PC-9 (cell line): ENCODE results near the gene RNF7. TPM values are rescaled to one million over a fixed set of nuclear protein-coding genes. Genes with fewer than 3 reads are reported as not detected.

Source experiments
- BruUV-seq: library from RNA; stranded (reverse); fragments of 400-500 nt; replicated peaks from 2 replicates; lab custom pipeline; 2021; lab: Mats Ljungman, UMichigan
- CTCF ChIA-PET: fragments of 300-600 bp; sonication (Branson Sonifier 250); formaldehyde crosslinking; loops from one replicate; lab custom pipeline; 2022; ENCODE audit warnings: antibody characterized with exemption; lab: Charles Lee
- POLR2A ChIA-PET: fragments of 300-600 bp; sonication (Branson Sonifier 250); formaldehyde crosslinking; loops from one replicate; lab custom pipeline; 2022; ENCODE audit warnings: antibody characterized with exemption; ENCODE audit not compliant: unreplicated experiment; lab: Charles Lee
- DNase-seq, 2 experiments: peaks; one replicate each; pipeline versions ENCODE4 v3.0.0 to v3.0.0-alpha.2; 2015 to 2022; ENCODE audit warnings: mixed read lengths in 1 of 2
- H2AFZ ChIP-seq: fragments of 200-600 bp; sonication (generic); 2 replicates; pipeline ENCODE4 v1.8.1; 2017; ENCODE audit warnings: antibody characterized with exemption
- H3F3A ChIP-seq: fragments of 200-600 bp; sonication (generic); 2 replicates; pipeline ENCODE4 v1.8.1; 2017; ENCODE audit warnings: antibody characterized with exemption, mild to moderate bottlenecking, low read depth; ENCODE audit not compliant: insufficient read depth
- H3K27ac ChIP-seq: fragments of 200-600 bp; sonication (generic); 2 replicates; pipeline ENCODE4 v1.6.1; 2016; ENCODE audit warnings: mixed run types
- H3K27me3 ChIP-seq: fragments of 200-600 bp; sonication (generic); 2 replicates; pipeline ENCODE4 v1.6.1; 2016; ENCODE audit warnings: low read depth, mixed run types; ENCODE audit not compliant: insufficient read depth
- H3K36me3 ChIP-seq: fragments of 200-600 bp; sonication (generic); 2 replicates; pipeline ENCODE4 v1.6.1; 2016; ENCODE audit warnings: low read depth, mixed run types
- H3K4me1 ChIP-seq: fragments of 200-600 bp; sonication (generic); replicated peaks from 2 replicates; pipeline ENCODE4 v1.6.1; 2016; ENCODE audit warnings: mixed run types; ENCODE audit not compliant: insufficient read depth
- H3K4me2 ChIP-seq: fragments of 200-600 bp; sonication (generic); 2 replicates; pipeline ENCODE4 v1.6.1; 2017; ENCODE audit warnings: mixed run types
- H3K4me3 ChIP-seq: fragments of 200-600 bp; sonication (generic); 2 replicates; pipeline ENCODE4 v1.6.1; 2016; ENCODE audit warnings: mixed run types
- H3K79me2 ChIP-seq: fragments of 200-600 bp; sonication (generic); 2 replicates; pipeline ENCODE4 v1.6.1; 2017; ENCODE audit warnings: low read depth, mixed run types
- H3K9me2 ChIP-seq: fragments of 200-600 bp; sonication (generic); 2 replicates; pipeline ENCODE4 v1.8.1; 2017; ENCODE audit warnings: mild to moderate bottlenecking; ENCODE audit not compliant: insufficient read depth
- H3K9me3 ChIP-seq: fragments of 200-600 bp; sonication (generic); 2 replicates; pipeline ENCODE4 v1.8.1; 2016; ENCODE audit warnings: low read depth; ENCODE audit not compliant: insufficient read depth
- H4K20me1 ChIP-seq: fragments of 200-600 bp; sonication (generic); 2 replicates; pipeline ENCODE4 v1.8.1; 2017; ENCODE audit not compliant: insufficient read depth
- EZH2 ChIP-seq: fragments of 200-600 bp; sonication (generic); IDR thresholded peaks from 2 replicates; pipeline ENCODE4 v1.8.0; 2017; ENCODE audit warnings: antibody characterized with exemption, low read depth
- intact Hi-C: fragments of 100-400 bp; cut with micrococcal nuclease; formaldehyde crosslinking; loops from one replicate; pipeline ENCODE4 v1.10.0; 2022; ENCODE audit not compliant: unreplicated experiment
- total RNA-seq: library from RNA; stranded (reverse); gene quantifications from 2 replicates; pipeline ENCODE4 v1.2.3, GENCODE V29; 2021
- TF ChIP-seq, protein P1 (sequence below): fragments of 200-600 bp; sonication (generic); conservative IDR thresholded peaks from 2 replicates; pipeline ENCODE4 v1.6.1; 2017; ENCODE audit warnings: mixed run types, antibody characterized with exemption, mild to moderate bottlenecking, moderate library complexity

Gene RNF7
- total RNA-seq, 1 experiment from 2014 or later, result 82.2 TPM

DNA sequence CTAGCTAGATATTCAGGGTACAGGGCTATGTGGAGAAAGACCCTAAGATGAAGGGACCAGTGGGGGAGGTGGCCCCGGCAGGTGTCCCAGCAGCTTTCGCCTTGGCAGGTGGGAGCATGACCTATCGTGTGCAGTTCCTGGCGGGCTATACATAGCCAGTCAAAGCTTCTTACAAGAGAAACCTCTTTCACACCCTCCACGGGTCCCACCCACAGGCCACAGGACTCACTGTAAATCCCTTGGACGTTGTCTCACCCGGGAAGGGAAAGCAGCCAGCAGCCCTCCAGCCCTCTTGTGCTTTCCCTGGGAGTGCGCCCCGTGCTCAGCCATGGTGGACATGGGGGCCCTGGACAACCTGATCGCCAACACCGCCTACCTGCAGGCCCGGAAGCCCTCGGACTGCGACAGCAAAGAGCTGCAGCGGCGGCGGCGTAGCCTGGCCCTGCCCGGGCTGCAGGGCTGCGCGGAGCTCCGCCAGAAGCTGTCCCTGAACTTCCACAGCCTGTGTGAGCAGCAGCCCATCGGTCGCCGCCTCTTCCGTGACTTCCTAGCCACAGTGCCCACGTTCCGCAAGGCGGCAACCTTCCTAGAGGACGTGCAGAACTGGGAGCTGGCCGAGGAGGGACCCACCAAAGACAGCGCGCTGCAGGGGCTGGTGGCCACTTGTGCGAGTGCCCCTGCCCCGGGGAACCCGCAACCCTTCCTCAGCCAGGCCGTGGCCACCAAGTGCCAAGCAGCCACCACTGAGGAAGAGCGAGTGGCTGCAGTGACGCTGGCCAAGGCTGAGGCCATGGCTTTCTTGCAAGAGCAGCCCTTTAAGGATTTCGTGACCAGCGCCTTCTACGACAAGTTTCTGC lies 40.1 kb downstream of the RNF7 start:
- ChIA-PET POLR2A (interaction anchor here (0.6 kb wide), 1 partner anchor 9 kb away, joined by 7 read pairs; no protein-coding TSS in a partner anchor), CTCF (no interaction called here)
- TF ChIP-seq, protein P1, sequence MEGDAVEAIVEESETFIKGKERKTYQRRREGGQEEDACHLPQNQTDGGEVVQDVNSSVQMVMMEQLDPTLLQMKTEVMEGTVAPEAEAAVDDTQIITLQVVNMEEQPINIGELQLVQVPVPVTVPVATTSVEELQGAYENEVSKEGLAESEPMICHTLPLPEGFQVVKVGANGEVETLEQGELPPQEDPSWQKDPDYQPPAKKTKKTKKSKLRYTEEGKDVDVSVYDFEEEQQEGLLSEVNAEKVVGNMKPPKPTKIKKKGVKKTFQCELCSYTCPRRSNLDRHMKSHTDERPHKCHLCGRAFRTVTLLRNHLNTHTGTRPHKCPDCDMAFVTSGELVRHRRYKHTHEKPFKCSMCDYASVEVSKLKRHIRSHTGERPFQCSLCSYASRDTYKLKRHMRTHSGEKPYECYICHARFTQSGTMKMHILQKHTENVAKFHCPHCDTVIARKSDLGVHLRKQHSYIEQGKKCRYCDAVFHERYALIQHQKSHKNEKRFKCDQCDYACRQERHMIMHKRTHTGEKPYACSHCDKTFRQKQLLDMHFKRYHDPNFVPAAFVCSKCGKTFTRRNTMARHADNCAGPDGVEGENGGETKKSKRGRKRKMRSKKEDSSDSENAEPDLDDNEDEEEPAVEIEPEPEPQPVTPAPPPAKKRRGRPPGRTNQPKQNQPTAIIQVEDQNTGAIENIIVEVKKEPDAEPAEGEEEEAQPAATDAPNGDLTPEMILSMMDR, result no peak
- no peak for TF ChIP-seq EZH2

DNA sequence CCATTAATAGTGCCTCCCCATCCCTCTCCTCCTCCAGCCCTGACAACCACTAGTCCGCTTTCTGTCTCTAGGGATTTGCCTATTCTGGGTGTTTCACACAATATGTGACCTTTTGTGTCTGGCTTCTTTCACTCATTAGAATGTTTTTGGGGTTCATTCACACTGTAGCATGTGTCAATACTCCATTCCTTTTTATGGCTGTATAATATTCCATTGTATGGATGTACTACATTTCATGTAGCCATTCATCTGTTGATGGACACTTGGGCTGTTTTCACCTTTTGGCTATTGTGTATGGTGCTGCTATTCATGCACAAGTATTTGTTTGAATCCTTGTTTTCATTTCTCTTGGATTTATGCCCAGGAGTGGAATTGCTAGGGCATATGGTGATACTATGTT lies 41.6 kb downstream of the RNF7 start:
- H3K4me2 ChIP-seq, result no peak overlapping the region
- DNase-seq, result no peak
- H3K27ac ChIP-seq, result no peak overlapping the region
- no peaks in the 10 kb centered on the region for H3K9me2 ChIP-seq
- no peaks in the 10 kb centered on the region for H3F3A ChIP-seq
- no peaks in the 10 kb centered on the region for H3K27me3 ChIP-seq
- TF ChIP-seq EZH2, result no peak
- TF ChIP-seq, protein P1, result no peak
- H4K20me1 ChIP-seq, result no peaks in the 10 kb centered on the region
- no peaks in the 10 kb centered on the region for H3K79me2 ChIP-seq
- H2AFZ ChIP-seq, result no peak overlapping the region
- CTCF ChIA-PET, result no interaction called here
- H3K4me1 ChIP-seq, result no peaks in the 10 kb centered on the region
- H3K9me3 ChIP-seq, result no peaks in the 10 kb centered on the region
- no peaks in the 10 kb centered on the region for H3K36me3 ChIP-seq
- no peak overlapping the region for H3K4me3 ChIP-seq
- POLR2A ChIA-PET, result no interaction called here
- no TSS peak for BruUV-seq
- intact Hi-C loops, result no loop called here

More for the DNA sequence above, 40.1 kb downstream of the RNF7 start:
- no peak for DNase-seq
- H3K9me3 ChIP-seq, result no peaks in the 10 kb centered on the region
- H3K4me1 ChIP-seq, result no peaks in the 10 kb centered on the region
- H3K4me3 ChIP-seq, result no peak overlapping the region
- H2AFZ ChIP-seq, result no peak overlapping the region
- H3K27ac ChIP-seq, result no peak overlapping the region
- no peaks in the 10 kb centered on the region for H3K36me3 ChIP-seq
- H3K9me2 ChIP-seq, result no peaks in the 10 kb centered on the region
- H3K79me2 ChIP-seq, result no peaks in the 10 kb centered on the region
- H3K27me3 ChIP-seq, result no peaks in the 10 kb centered on the region
- H3F3A ChIP-seq, result no peaks in the 10 kb centered on the region
- no peaks in the 10 kb centered on the region for H4K20me1 ChIP-seq
- no peak overlapping the region for H3K4me2 ChIP-seq
- BruUV-seq, result no TSS peak
- intact Hi-C loops, result no loop called here

DNA sequence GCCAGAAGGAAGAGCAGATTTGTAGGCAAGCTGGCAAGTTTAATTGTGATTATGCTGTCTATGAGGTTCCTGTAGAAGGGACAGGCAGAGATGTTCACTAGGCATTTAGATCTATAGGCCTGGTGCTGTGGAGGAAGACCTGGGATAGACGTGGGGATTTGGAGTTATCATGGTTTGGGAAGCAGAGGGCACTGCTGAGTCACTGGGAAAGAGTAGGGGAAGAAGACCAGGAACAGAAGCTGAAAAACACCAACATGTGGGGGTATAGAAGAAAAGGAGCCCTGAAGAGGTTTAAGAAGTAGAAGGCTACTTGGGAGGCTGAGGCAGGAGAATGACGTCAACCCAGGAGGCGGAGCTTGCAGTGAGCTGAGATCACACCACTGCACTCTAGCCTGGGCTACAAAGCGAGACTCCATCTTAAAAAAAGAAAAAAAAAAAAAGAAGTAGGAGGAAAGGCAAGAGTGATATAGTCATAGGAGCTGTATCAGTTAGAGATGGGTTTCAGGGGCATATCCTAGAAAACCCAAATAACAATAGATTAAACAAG lies 44.4 kb downstream of the RNF7 start:
- Histone ChIP-seq H3K36me3 (no peaks in the 10 kb centered on the region), H3K9me3 (no peaks in the 10 kb centered on the region), H2AFZ (no peak overlapping the region), H3K4me1 (no peaks in the 10 kb centered on the region), H3K4me3 (no peak overlapping the region), H3K79me2 (no peaks in the 10 kb centered on the region), H3F3A (no peaks in the 10 kb centered on the region), H4K20me1 (no peaks in the 10 kb centered on the region), H3K27ac (no peak overlapping the region), H3K27me3 (no peaks in the 10 kb centered on the region), H3K4me2 (no peak overlapping the region), H3K9me2 (no peaks in the 10 kb centered on the region)
- no TSS peak for BruUV-seq
- CTCF ChIA-PET, result interaction anchor here (0.5 to 1.1 kb wide), 3 partner anchors 27 to 498 kb away, joined by 3 to 5 read pairs (median 3); no protein-coding TSS in a partner anchor
- intact Hi-C loops, result no loop called here
- POLR2A ChIA-PET, result no interaction called here
- TF ChIP-seq EZH2, result no peak
- TF ChIP-seq, protein P1, result peak; percentile 29; the same call in 1 of the 2 replicates
- peak in 1 of 2 experiments; percentile 15 for DNase-seq
